Uterus (tissue), 4 donors: Measurements from ENCODE around the gene PAK1. TPM values are rescaled to one million over a fixed set of nuclear protein-coding genes. Genes with fewer than 3 reads are reported as not detected.

Source experiments
- DNase-seq, 2 donors: peaks; one replicate each; pipeline ENCODE4 v3.0.0-alpha.2; 2019 to 2020
- H3K27ac ChIP-seq, 2 donors: fragments of 200-600 bp; sonication (generic); 1 replicate in 1 of 2; 2 replicates in 1 of 2; pipeline ENCODE4 v1.5.1; 2016 to 2018
- H3K27me3 ChIP-seq, 2 donors: fragments of 200-600 bp; sonication (generic); one replicate each; pipeline ENCODE4 v1.5.1; 2018 to 2019; ENCODE audit warnings: control low read depth in 1 of 2
- H3K36me3 ChIP-seq, 2 donors: fragments of 200-600 bp; sonication (generic); one replicate each; pipeline ENCODE4 v1.5.1; 2019; ENCODE audit warnings: control low read depth in 1 of 2
- H3K4me1 ChIP-seq, 2 donors: fragments of 200-600 bp; sonication (generic); one replicate each; pipeline ENCODE4 v1.5.1; 2018 to 2019; ENCODE audit warnings: control low read depth in 1 of 2
- H3K4me3 ChIP-seq, 2 donors: fragments of 200-600 bp; sonication (generic); 1 replicate in 1 of 2; 2 replicates in 1 of 2; pipeline ENCODE4 v1.5.1; 2018 to 2019; ENCODE audit warnings: mild to moderate bottlenecking in 1 of 2
- H3K9me3 ChIP-seq, 2 donors: fragments of 200-600 bp; sonication (generic); one replicate each; pipeline ENCODE4 v1.5.1; 2019; ENCODE audit warnings: control low read depth in 1 of 2
- POLR2A ChIP-seq, 2 donors: fragments of 450-650 bp; IDR thresholded peaks; one replicate each; pipeline ENCODE4 v1.6.1; 2016; ENCODE audit warnings: antibody characterized with exemption in 2 of 2, mild to moderate bottlenecking in 1 of 2, moderate library complexity in 1 of 2
- intact Hi-C: fragments of 100-400 bp; cut with DNase I; formaldehyde crosslinking; loops from one replicate; pipeline ENCODE4 v1.15.1; 2023; ENCODE audit warnings: low total_unique reads
- total RNA-seq, 4 donors: library from RNA; depleted of rRNA in 3 of 4; stranded (reverse); fragments of >200 nt in 3 of 4; gene quantifications; one replicate each; pipeline versions ENCODE4 v1.1.0 to v1.2.4, GENCODE V29; 2014 to 2023
- TF ChIP-seq, protein P1 (sequence below), 4 experiments: fragments of 200-600 bp in 2 of 4; fragments of 450-650 bp in 2 of 4; sonication (generic) in 2 of 4; IDR thresholded peaks; one replicate each; pipeline ENCODE4 v1.5.1; 2016 to 2019; ENCODE audit warnings: antibody characterized with exemption in 4 of 4, mild to moderate bottlenecking in 2 of 4, moderate library complexity in 1 of 4
- donor health status: DM: yes; HTN: yes; CAD: no.

The PAK1 gene
- total RNA-seq, 4 donors from 2014 or later = 17.4 to 55.2 (median 35.7) TPM

GRCh38 chr11:77346906-77347603 lies 126.8 kb downstream of the PAK1 start:
- Histone ChIP-seq H3K4me1 (no peaks in the 10 kb centered on the region), H3K27ac (no peak overlapping the region), H3K27me3 (no peaks in the 10 kb centered on the region), H3K4me3 (no peak overlapping the region), H3K9me3 (no peaks in the 10 kb centered on the region), H3K36me3 (no peaks in the 10 kb centered on the region)
- intact Hi-C loops = no loop called here
- DNase-seq = no peak
- TF ChIP-seq, protein P1, sequence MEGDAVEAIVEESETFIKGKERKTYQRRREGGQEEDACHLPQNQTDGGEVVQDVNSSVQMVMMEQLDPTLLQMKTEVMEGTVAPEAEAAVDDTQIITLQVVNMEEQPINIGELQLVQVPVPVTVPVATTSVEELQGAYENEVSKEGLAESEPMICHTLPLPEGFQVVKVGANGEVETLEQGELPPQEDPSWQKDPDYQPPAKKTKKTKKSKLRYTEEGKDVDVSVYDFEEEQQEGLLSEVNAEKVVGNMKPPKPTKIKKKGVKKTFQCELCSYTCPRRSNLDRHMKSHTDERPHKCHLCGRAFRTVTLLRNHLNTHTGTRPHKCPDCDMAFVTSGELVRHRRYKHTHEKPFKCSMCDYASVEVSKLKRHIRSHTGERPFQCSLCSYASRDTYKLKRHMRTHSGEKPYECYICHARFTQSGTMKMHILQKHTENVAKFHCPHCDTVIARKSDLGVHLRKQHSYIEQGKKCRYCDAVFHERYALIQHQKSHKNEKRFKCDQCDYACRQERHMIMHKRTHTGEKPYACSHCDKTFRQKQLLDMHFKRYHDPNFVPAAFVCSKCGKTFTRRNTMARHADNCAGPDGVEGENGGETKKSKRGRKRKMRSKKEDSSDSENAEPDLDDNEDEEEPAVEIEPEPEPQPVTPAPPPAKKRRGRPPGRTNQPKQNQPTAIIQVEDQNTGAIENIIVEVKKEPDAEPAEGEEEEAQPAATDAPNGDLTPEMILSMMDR (IDR thresholded peaks at IDR 0.05) = no peak
- no peak for TF ChIP-seq POLR2A (IDR thresholded peaks at IDR 0.05)

DNA sequence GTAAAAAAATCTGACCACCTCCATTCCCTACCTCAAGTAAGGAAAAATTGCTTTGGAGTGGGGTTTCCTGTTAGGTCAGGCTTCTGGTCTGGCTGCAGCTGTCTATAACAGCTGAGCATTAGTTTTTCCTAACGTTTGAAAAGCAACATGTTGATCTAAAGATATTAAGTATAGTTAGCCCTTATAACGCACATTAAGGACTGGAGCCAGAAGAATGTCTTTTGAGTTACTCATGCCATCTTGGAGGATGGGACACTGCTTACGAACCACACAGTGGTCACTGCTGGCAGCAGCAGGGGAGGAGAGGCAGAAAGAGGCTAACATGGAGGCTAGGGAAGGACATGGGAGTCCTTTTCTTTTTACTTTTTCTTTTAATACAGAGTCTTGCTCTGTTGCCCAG lies 128.3 kb downstream of the PAK1 start:
- Histone ChIP-seq H3K9me3 (no peaks in the 10 kb centered on the region), H3K4me1 (no peaks in the 10 kb centered on the region), H3K4me3 (no peak overlapping the region), H3K27ac (no peak overlapping the region), H3K36me3 (no peaks in the 10 kb centered on the region), H3K27me3 (no peaks in the 10 kb centered on the region)
- intact Hi-C loops = no loop called here
- TF ChIP-seq POLR2A (IDR thresholded peaks at IDR 0.05) = no peak
- TF ChIP-seq, protein P1 (IDR thresholded peaks at IDR 0.05) = no peak
- no peak for DNase-seq

GRCh38 chr11:77340501-77340900 lies 133.4 kb downstream of the PAK1 start:
- Histone ChIP-seq H3K36me3 (no peaks in the 10 kb centered on the region), H3K27ac (no peak overlapping the region), H3K27me3 (no peaks in the 10 kb centered on the region), H3K4me3 (no peak overlapping the region), H3K9me3 (no peaks in the 10 kb centered on the region), H3K4me1 (no peaks in the 10 kb centered on the region)
- TF ChIP-seq POLR2A (IDR thresholded peaks at IDR 0.05) = no peak
- TF ChIP-seq, protein P1 (IDR thresholded peaks at IDR 0.05) = no peak
- intact Hi-C loops = no loop called here
- DNase-seq = no peak

DNA sequence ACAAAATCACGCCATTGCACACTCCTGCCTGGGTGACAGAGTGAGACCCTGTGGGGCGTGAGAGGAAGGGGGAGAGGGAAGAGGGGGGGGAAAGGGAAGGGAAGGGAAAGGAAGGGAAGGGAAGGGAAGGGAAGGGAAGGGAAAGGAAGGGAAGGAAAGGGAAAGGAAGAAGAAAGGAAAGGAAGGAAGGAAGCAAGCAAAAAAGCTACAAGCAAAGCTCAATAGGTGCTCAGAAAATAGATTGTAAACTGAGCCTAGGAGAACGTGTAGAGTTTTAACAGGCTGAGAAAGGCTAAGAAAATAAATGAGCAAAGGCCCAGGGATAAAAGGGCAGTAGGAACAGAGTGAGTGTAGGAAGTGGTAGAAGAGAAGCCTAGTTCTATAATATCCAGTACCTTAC lies 141.6 kb downstream of the PAK1 start:
- no peak for TF ChIP-seq POLR2A (IDR thresholded peaks at IDR 0.05)
- TF ChIP-seq, protein P1 (IDR thresholded peaks at IDR 0.05) = no peak
- no peaks in the 10 kb centered on the region for H3K9me3 ChIP-seq
- no peaks in the 10 kb centered on the region for H3K36me3 ChIP-seq
- no peaks in the 10 kb centered on the region for H3K27me3 ChIP-seq
- no peaks in the 10 kb centered on the region for H3K4me1 ChIP-seq
- no peak overlapping the region for H3K27ac ChIP-seq
- intact Hi-C loops = no loop called here
- DNase-seq = no peak
- no peak overlapping the region for H3K4me3 ChIP-seq

- no peak for DNase-seq
- Histone ChIP-seq H3K27me3 (no peaks in the 10 kb centered on the region), H3K9me3 (no peaks in the 10 kb centered on the region), H3K4me3 (no peak overlapping the region), H3K27ac (no peak overlapping the region), H3K4me1 (no peaks in the 10 kb centered on the region), H3K36me3 (no peaks in the 10 kb centered on the region)
- TF ChIP-seq, protein P1 (IDR thresholded peaks at IDR 0.05) = no peak
- TF ChIP-seq POLR2A (IDR thresholded peaks at IDR 0.05) = no peak
- intact Hi-C loops = no loop called here
Measured at GRCh38 chr11:77325159-77325558, 148.7 kb downstream of the PAK1 start.
